HCT116 (cell line): Measurements from ENCODE around the gene PI4KA. TPM values are rescaled to one million over a fixed set of nuclear protein-coding genes. Genes with fewer than 3 reads are reported as not detected.

Experiments used
- ATAC-seq: fragments of 200-7000 bp; cut with Tn5 transposase; 2 replicates; pipeline ENCODE4 v1.9.1; 2020; ENCODE audit warnings: mild to moderate bottlenecking, moderate library complexity
- BruUV-seq: library from RNA; stranded (reverse); fragments of 400-500 nt; replicated peaks from 2 replicates; lab custom pipeline; 2021; lab: Mats Ljungman, UMichigan
- CTCF ChIA-PET: fragments of 300-600 bp; sonication (Branson Sonifier 250); formaldehyde crosslinking; loops from one replicate; lab custom pipeline; 2021; ENCODE audit warnings: antibody characterized with exemption; lab: Charles Lee
- POLR2A ChIA-PET: fragments of 300-600, 350-600 bp; sonication (Branson Sonifier 250); formaldehyde crosslinking; loops from one replicate; lab custom pipeline; 2021; ENCODE audit warnings: antibody characterized with exemption; lab: Charles Lee
- RAD21 ChIA-PET, 2 experiments: fragments of 300-600 bp; sonication (Branson Sonifier 250); formaldehyde crosslinking; loops; one replicate each; lab custom pipeline; 2023; ENCODE audit warnings: low total read pairs in 2 of 2; ENCODE audit not compliant: uncharacterized antibody in 2 of 2, unreplicated experiment in 2 of 2, low non-redundant PET in 1 of 2; lab: Charles Lee
- DNase-seq: peaks from one replicate; pipeline ENCODE4 v3.0.0-alpha.2; 2010; ENCODE audit warnings: low read depth, low spot score
- H2AFZ ChIP-seq: fragments of 200-600 bp; shearing (Covaris generic), sonication (generic); 2 replicates; pipeline ENCODE4 v1.6.1; 2017; ENCODE audit warnings: low read depth, mixed run types, mixed read lengths, antibody characterized with exemption, low read length; ENCODE audit not compliant: poor library complexity, severe bottlenecking
- H3K27ac ChIP-seq: 2 replicates; pipeline ENCODE4 v1.5.1; 2012; ENCODE audit warnings: low read depth, low read length
- H3K27me3 ChIP-seq: fragments of 200-600 bp; sonication (generic); 2 replicates; pipeline ENCODE4 v1.6.1; 2016; ENCODE audit warnings: mixed run types, low read length, mixed read lengths; ENCODE audit not compliant: insufficient read depth
- H3K36me3 ChIP-seq, 2 experiments: fragments of 200-500 bp in 1 of 2; fragments of 200-600 bp in 1 of 2; sonication (Bioruptor generic) in 1 of 2; sonication (generic) in 1 of 2; 2 replicates each; pipeline versions ENCODE4 v1.5.1 to v1.6.1; 2014 to 2016; ENCODE audit warnings: low read length in 2 of 2, inconsistent platforms in 1 of 2, mixed read lengths in 1 of 2, mixed run types in 1 of 2; ENCODE audit not compliant: insufficient read depth in 2 of 2, control insufficient read depth in 1 of 2
- H3K4me1 ChIP-seq, 2 experiments: fragments of 200-600 bp in 1 of 2; sonication (generic) in 1 of 2; 2 replicates each; pipeline versions ENCODE4 v1.5.1 to v1.6.1; 2012 to 2017; ENCODE audit warnings: low read length in 2 of 2, inconsistent platforms in 1 of 2, mild to moderate bottlenecking in 1 of 2, mixed read lengths in 1 of 2, mixed run types in 1 of 2, moderate library complexity in 1 of 2; ENCODE audit not compliant: insufficient read depth in 2 of 2, control insufficient read depth in 1 of 2
- H3K4me2 ChIP-seq: fragments of 200-600 bp; sonication (generic); 2 replicates; pipeline ENCODE4 v1.6.1; 2017; ENCODE audit warnings: mixed run types, low read length, mixed read lengths
- H3K4me3 ChIP-seq, 2 experiments: fragments of 200-600 bp in 1 of 2; sonication (generic) in 1 of 2; replicated peaks in 1 of 2; 2 replicates each; pipeline ENCODE4 v1.5.1; 2011 to 2016; ENCODE audit warnings: low read length in 2 of 2, control low read depth in 1 of 2, low read depth in 1 of 2, mild to moderate bottlenecking in 1 of 2, mixed read lengths in 1 of 2, mixed run types in 1 of 2
- H3K79me2 ChIP-seq: fragments of 200-600 bp; sonication (generic); 2 replicates; pipeline ENCODE4 v1.6.1; 2017; ENCODE audit warnings: mild to moderate bottlenecking, mixed run types, low read length, moderate library complexity, mixed read lengths; ENCODE audit not compliant: insufficient read depth
- H3K9ac ChIP-seq: fragments of 200-600 bp; sonication (generic); 2 replicates; pipeline ENCODE4 v1.6.1; 2016; ENCODE audit warnings: low read length, mixed read lengths
- H3K9me2 ChIP-seq: fragments of 200-600 bp; sonication (generic), shearing (Covaris generic); 2 replicates; pipeline ENCODE4 v1.6.1; 2017; ENCODE audit warnings: mixed run types, mild to moderate bottlenecking, moderate library complexity; ENCODE audit not compliant: insufficient read depth
- H3K9me3 ChIP-seq, 2 experiments: fragments of 200-500 bp in 1 of 2; fragments of 200-600 bp in 1 of 2; sonication (Bioruptor generic) in 1 of 2; sonication (generic) in 1 of 2; 2 replicates each; pipeline ENCODE4 v1.6.1; 2014 to 2017; ENCODE audit warnings: low read length in 2 of 2, mixed read lengths in 2 of 2, inconsistent platforms in 1 of 2, low read depth in 1 of 2, mild to moderate bottlenecking in 1 of 2, mixed run types in 1 of 2, moderate library complexity in 1 of 2; ENCODE audit not compliant: control insufficient read depth in 1 of 2, insufficient read depth in 1 of 2
- H4K20me1 ChIP-seq: fragments of 200-600 bp; sonication (generic), shearing (Covaris generic); 2 replicates; pipeline ENCODE4 v1.6.1; 2017; ENCODE audit warnings: mixed run types, mild to moderate bottlenecking, moderate library complexity; ENCODE audit not compliant: insufficient read depth
- CBX3 ChIP-seq: IDR thresholded peaks from 2 replicates; pipeline ENCODE4 v1.6.1; 2012; ENCODE audit warnings: low read depth
- CEBPB ChIP-seq: IDR thresholded peaks from 2 replicates; pipeline ENCODE4 v1.6.1; 2012; ENCODE audit warnings: low read depth
- ELF1 ChIP-seq: IDR thresholded peaks from 2 replicates; pipeline ENCODE4 v1.6.1; 2012; ENCODE audit warnings: low read depth, borderline replicate concordance
- EZH2 ChIP-seq: fragments of 200-600 bp; sonication (generic); IDR thresholded peaks from 2 replicates; pipeline ENCODE4 v1.6.1; 2017; ENCODE audit warnings: antibody characterized with exemption, mixed run types
- POLR2A ChIP-seq: IDR thresholded peaks from 2 replicates; pipeline ENCODE4 v1.7.0; 2011; ENCODE audit warnings: borderline replicate concordance; ENCODE audit not compliant: insufficient read depth, insufficient read length; ENCODE audit errors: extremely low read depth
- POLR2AphosphoS5 ChIP-seq: IDR thresholded peaks from 2 replicates; pipeline ENCODE4 v1.6.1; 2011; ENCODE audit warnings: mild to moderate bottlenecking, low read depth, low read length, moderate library complexity
- RAD21 ChIP-seq: IDR thresholded peaks from 2 replicates; pipeline ENCODE4 v1.6.1; 2012; ENCODE audit warnings: low read depth, mild to moderate bottlenecking
- SRF ChIP-seq: IDR thresholded peaks from 2 replicates; pipeline ENCODE4 v1.6.1; 2012; ENCODE audit warnings: low read depth
- ZNF274 ChIP-seq: fragments of 200-500 bp; sonication (Bioruptor generic); IDR thresholded peaks from 2 replicates; pipeline ENCODE4 v1.6.1; 2014; ENCODE audit warnings: mild to moderate bottlenecking, low read depth, low read length, inconsistent platforms
- intact Hi-C: fragments of 100-400 bp; cut with micrococcal nuclease; formaldehyde crosslinking; loops from 2 replicates; pipeline ENCODE4 v1.10.0; 2022
- total RNA-seq: library from RNA; stranded (reverse); gene quantifications from one replicate; pipeline ENCODE4 v1.2.1, GENCODE V29; 2021; ENCODE audit not compliant: unreplicated experiment
- TF ChIP-seq, protein P1 (sequence below): IDR thresholded peaks from 2 replicates; pipeline ENCODE4 v1.6.1; 2012
- TF ChIP-seq, protein P2 (sequence below): IDR thresholded peaks from 2 replicates; pipeline ENCODE4 v1.6.1; 2012
- TF ChIP-seq, protein P3 (sequence below): IDR thresholded peaks from 2 replicates; pipeline ENCODE4 v1.6.1; 2012; ENCODE audit warnings: low read depth
- TF ChIP-seq, protein P4 (sequence below): IDR thresholded peaks from 2 replicates; pipeline ENCODE4 v1.6.1; 2011; ENCODE audit warnings: mild to moderate bottlenecking, low read length, moderate library complexity; ENCODE audit not compliant: insufficient replicate concordance; ENCODE audit errors: extremely low read depth

Gene PI4KA
- total RNA-seq, 1 experiment from 2014 or later, result 59.6 TPM

DNA sequence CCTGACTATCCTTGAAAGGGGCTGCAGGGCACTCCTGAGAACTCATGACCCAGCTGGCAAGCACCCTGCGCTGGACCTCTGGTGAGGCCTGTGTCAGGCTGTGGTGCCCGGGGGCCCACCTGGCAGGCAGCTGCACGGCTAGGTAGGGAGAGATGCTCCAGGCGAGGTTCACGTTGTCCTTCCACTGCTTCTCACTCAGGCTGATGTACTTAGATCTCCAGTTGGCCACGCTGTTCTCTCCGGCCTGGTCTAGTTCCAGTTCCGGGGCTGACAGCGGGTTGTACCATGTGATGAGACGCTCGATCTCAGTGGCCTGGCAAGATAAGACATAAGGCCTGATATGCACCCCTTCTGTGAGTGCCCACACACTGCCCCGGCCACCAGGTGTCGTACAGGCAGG, 129.4 kb downstream of the PI4KA start:
- RAD21 ChIA-PET, result no interaction called here
- Histone ChIP-seq H3K27ac (no peak overlapping the region), H4K20me1 (no peaks in the 10 kb centered on the region), H3K79me2 (no peaks in the 10 kb centered on the region), H3K4me1 (no peaks in the 10 kb centered on the region), H3K4me3 (no peak overlapping the region)
- peak; percentile 44; the same call in 1 of the 2 replicates for ATAC-seq
- CTCF ChIA-PET, result interaction anchor here (1.1 kb wide), 1 partner anchor 13 kb away, joined by 3 read pairs; no protein-coding TSS in a partner anchor
- no peak for TF ChIP-seq SRF
- TF ChIP-seq CEBPB, result no peak
- TF ChIP-seq, protein P1, sequence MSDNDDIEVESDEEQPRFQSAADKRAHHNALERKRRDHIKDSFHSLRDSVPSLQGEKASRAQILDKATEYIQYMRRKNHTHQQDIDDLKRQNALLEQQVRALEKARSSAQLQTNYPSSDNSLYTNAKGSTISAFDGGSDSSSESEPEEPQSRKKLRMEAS, result no peak
- TF ChIP-seq, protein P2, sequence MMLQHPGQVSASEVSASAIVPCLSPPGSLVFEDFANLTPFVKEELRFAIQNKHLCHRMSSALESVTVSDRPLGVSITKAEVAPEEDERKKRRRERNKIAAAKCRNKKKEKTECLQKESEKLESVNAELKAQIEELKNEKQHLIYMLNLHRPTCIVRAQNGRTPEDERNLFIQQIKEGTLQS, result no peak
- TF ChIP-seq, all 23 proteins: peak for 0
- no peak for DNase-seq
- Histone ChIP-seq H3K4me2 (no peak overlapping the region), H3K9ac (no peak overlapping the region), H3K9me3 (no peaks in the 10 kb centered on the region), H3K9me2 (no peaks in the 10 kb centered on the region), H3K27me3 (no peaks in the 10 kb centered on the region), H3K36me3 (peaks cover 0 to 7% of the 10 kb centered on the region in 2 experiments; a peak in 3 of 4 replicates), H2AFZ (no peak overlapping the region)
- intact Hi-C loops, result no loop called here
- BruUV-seq, result no TSS peak
- POLR2A ChIA-PET, result no interaction called here

DNA sequence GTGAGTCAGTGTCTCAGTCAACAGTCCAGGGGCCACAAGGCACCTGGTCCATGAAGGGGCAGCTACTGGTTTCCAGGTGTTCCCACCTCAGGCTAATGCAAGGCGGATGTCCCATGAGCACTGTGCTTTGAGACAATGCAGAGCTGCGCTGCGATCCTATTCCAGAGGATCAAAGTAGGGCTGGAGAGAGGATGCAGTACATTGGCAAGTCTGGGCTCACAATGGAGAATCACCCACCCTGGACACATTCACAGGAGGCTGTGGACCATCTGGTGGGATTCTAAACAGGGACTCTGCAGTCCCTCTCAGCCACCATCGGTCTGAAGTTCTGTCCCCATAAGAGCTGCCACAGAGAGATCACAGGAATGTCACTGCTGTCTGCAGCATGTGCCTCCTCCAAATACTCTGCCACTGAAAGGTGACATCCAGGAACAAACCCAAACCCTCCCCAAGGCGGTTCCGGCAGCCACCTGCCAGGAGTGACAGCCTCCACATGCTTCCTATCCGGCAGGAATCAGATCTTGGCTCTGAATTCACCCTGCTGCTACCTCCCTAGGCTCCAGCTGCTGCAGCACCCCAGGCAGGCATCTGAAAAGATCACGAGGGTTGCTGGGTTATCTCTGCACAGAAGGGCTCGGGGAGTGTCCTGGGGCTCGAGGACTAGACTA, 130.0 kb downstream of the PI4KA start:
- peaks cover 0 to 7% of the 10 kb centered on the region in 2 experiments; a peak in 3 of 4 replicates for H3K36me3 ChIP-seq
- H3K9me2 ChIP-seq, result no peaks in the 10 kb centered on the region
- no peaks in the 10 kb centered on the region for H3K9me3 ChIP-seq
- ATAC-seq (no peak), DNase-seq (no peak)
- H3K4me3 ChIP-seq, result no peak overlapping the region
- no peaks in the 10 kb centered on the region for H3K4me1 ChIP-seq
- no peaks in the 10 kb centered on the region for H3K27me3 ChIP-seq
- intact Hi-C loops, result no loop called here
- RAD21 ChIA-PET, result no interaction called here
- H3K4me2 ChIP-seq, result no peak overlapping the region
- POLR2A ChIA-PET, result no interaction called here
- H3K27ac ChIP-seq, result no peak overlapping the region
- no peaks in the 10 kb centered on the region for H4K20me1 ChIP-seq
- CTCF ChIA-PET, result interaction anchor here (1.1 kb wide), 1 partner anchor 14 kb away, joined by 3 read pairs; no protein-coding TSS in a partner anchor
- no peak overlapping the region for H2AFZ ChIP-seq
- BruUV-seq, result no TSS peak
- TF ChIP-seq EZH2, result no peak
- no peak for TF ChIP-seq ZNF274
- TF ChIP-seq CEBPB, result no peak
- TF ChIP-seq CBX3, result no peak
- TF ChIP-seq, protein P2, result no peak
- TF ChIP-seq, protein P3, sequence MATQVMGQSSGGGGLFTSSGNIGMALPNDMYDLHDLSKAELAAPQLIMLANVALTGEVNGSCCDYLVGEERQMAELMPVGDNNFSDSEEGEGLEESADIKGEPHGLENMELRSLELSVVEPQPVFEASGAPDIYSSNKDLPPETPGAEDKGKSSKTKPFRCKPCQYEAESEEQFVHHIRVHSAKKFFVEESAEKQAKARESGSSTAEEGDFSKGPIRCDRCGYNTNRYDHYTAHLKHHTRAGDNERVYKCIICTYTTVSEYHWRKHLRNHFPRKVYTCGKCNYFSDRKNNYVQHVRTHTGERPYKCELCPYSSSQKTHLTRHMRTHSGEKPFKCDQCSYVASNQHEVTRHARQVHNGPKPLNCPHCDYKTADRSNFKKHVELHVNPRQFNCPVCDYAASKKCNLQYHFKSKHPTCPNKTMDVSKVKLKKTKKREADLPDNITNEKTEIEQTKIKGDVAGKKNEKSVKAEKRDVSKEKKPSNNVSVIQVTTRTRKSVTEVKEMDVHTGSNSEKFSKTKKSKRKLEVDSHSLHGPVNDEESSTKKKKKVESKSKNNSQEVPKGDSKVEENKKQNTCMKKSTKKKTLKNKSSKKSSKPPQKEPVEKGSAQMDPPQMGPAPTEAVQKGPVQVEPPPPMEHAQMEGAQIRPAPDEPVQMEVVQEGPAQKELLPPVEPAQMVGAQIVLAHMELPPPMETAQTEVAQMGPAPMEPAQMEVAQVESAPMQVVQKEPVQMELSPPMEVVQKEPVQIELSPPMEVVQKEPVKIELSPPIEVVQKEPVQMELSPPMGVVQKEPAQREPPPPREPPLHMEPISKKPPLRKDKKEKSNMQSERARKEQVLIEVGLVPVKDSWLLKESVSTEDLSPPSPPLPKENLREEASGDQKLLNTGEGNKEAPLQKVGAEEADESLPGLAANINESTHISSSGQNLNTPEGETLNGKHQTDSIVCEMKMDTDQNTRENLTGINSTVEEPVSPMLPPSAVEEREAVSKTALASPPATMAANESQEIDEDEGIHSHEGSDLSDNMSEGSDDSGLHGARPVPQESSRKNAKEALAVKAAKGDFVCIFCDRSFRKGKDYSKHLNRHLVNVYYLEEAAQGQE, result no peak
- TF ChIP-seq, protein P4, sequence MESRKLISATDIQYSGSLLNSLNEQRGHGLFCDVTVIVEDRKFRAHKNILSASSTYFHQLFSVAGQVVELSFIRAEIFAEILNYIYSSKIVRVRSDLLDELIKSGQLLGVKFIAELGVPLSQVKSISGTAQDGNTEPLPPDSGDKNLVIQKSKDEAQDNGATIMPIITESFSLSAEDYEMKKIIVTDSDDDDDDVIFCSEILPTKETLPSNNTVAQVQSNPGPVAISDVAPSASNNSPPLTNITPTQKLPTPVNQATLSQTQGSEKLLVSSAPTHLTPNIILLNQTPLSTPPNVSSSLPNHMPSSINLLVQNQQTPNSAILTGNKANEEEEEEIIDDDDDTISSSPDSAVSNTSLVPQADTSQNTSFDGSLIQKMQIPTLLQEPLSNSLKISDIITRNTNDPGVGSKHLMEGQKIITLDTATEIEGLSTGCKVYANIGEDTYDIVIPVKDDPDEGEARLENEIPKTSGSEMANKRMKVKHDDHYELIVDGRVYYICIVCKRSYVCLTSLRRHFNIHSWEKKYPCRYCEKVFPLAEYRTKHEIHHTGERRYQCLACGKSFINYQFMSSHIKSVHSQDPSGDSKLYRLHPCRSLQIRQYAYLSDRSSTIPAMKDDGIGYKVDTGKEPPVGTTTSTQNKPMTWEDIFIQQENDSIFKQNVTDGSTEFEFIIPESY, result no peak
- TF ChIP-seq ELF1, result no peak
- no peak for TF ChIP-seq POLR2A
- no peak for TF ChIP-seq POLR2AphosphoS5
- no peak for TF ChIP-seq RAD21
- no peaks in the 10 kb centered on the region for H3K79me2 ChIP-seq
- H3K9ac ChIP-seq, result no peak overlapping the region
